A673 (cell line): Measurements from ENCODE around the gene NOS3.

Experiments used
- CTCF ChIP-seq: fragments of 300-800, 200-600 bp; sonication (generic); conservative IDR thresholded peaks from 2 replicates; pipeline ENCODE4 v1.5.1; 2017; ENCODE audit warnings: low read depth, mild to moderate bottlenecking, antibody characterized with exemption, low read length, moderate library complexity, mixed read lengths
- EZH2 ChIP-seq: fragments of 200-600 bp; sonication (generic); IDR thresholded peaks from 2 replicates; pipeline ENCODE4 v1.6.1; 2017; ENCODE audit warnings: borderline replicate concordance, low read depth, mild to moderate bottlenecking, mixed read lengths, antibody characterized with exemption, low read length; ENCODE audit not compliant: poor library complexity, severe bottlenecking

GRCh38 chr7:150986556-150986955 is 4.3 kb upstream of the NOS3 start:
- no peak for TF ChIP-seq CTCF
- no peak for TF ChIP-seq EZH2
